Measurements from ENCODE around the gene OR5K2. TPM values are rescaled to one million over a fixed set of nuclear protein-coding genes. Genes with fewer than 3 reads are reported as not detected.

OR5K2 gene
- total and polyA plus RNA-seq, 2 of the 4 experiments (the other 2 are of a cell fraction): not detected

- Histone ChIP-seq H3K4me1 (ENCODE audit: control insufficient read depth, insufficient read depth, low read length) (peaks cover 2% of the 10 kb centered on the region; the same call in 1 of the 2 replicates), H3K14ac (replicated peaks; ENCODE audit: low read depth, low read length) (peak within 1 kb of the TSS; percentile 89), H4K20me1 (ENCODE audit: insufficient read depth, low read length) (peaks cover 5% of the 10 kb centered on the region; the same call in 1 of the 2 replicates), H2BK120ac (ENCODE audit: low read depth, low read length) (peak within 1 kb of the TSS; percentile 80), H2BK15ac (ENCODE audit: low read depth, low read length) (peak within 1 kb of the TSS; percentile 63; the same call in 1 of the 3 replicates), H3K36me3 (ENCODE audit: control insufficient read depth, insufficient read depth, low read length) (peaks cover 1% of the 10 kb centered on the region), H2BK5ac (ENCODE audit: low read depth, low read length, poor library complexity, severe bottlenecking) (peak within 1 kb of the TSS; percentile 90), H3K18ac (ENCODE audit: low read depth, low read length) (peak within 1 kb of the TSS; percentile 59), H3K79me1 (ENCODE audit: low read depth in 1 of 2, low read length in 2 of 2) (peaks cover 24 to 25% of the 10 kb centered on the region in 2 experiments), H3K27ac (ENCODE audit: insufficient read depth, low read length) (peak within 1 kb of the TSS; percentile 93), H3K56ac (ENCODE audit: extremely low read depth, insufficient read depth, low read length) (peak within 1 kb of the TSS; percentile 58), H4K8ac (ENCODE audit: low read depth in 2 of 2, low read length in 2 of 2) (peak within 1 kb of the TSS; percentile 76 to 93), H2AK5ac (ENCODE audit: low read depth, low read length) (0 out of 2 replicates have a peak within 1 kb of the TSS, but pooled peaks have one; percentile 1), H4K5ac (ENCODE audit: low read depth, low read length) (peak within 1 kb of the TSS; percentile 52), H3K4ac (ENCODE audit: low read depth, low read length) (peak within 1 kb of the TSS; percentile 84), H2AK9ac (replicated peaks; ENCODE audit: low read depth, low read length, poor library complexity) (peak within 1 kb of the TSS; percentile 83), H2AFZ (replicated peaks; ENCODE audit: low read length, poor library complexity) (peak within 1 kb of the TSS; percentile 99), H3K9me3 (ENCODE audit: control insufficient read depth, insufficient read depth, low read length) (no peaks in the 10 kb centered on the region), H3K27me3 (ENCODE audit: control insufficient read depth, insufficient read depth, low read length) (no peaks in the 10 kb centered on the region), H3K4me2 (ENCODE audit: low read depth, low read length) (peak within 1 kb of the TSS; percentile 82), H2BK20ac (ENCODE audit: low read depth, low read length) (peak within 1 kb of the TSS; percentile 35), H4K91ac (ENCODE audit: insufficient read depth, low read depth, low read length) (peak within 1 kb of the TSS; percentile 78), H3K9me1 (ENCODE audit: insufficient read depth, low read length) (no peaks in the 10 kb centered on the region), H3K9ac (ENCODE audit: low read depth, low read length) (peak within 1 kb of the TSS; percentile 77), H3K4me3 (ENCODE audit: insufficient read depth, low read depth, low read length) (peak within 1 kb of the TSS; percentile 75), H3K23ac (ENCODE audit: low read depth, low read length) (peak within 1 kb of the TSS; percentile 84)
- TF ChIP-seq USF2 (IDR thresholded peaks at IDR 0.05; ENCODE audit: low read depth, low read length) (no peak), MAZ (IDR thresholded peaks at IDR 0.05; ENCODE audit: borderline replicate concordance, low read depth, low read length) (peak; percentile 78; the same call in 1 of the 2 replicates), BHLHE40 (IDR thresholded peaks at IDR 0.05; ENCODE audit: low read depth, low read length) (no peak), SMC3 (IDR thresholded peaks at IDR 0.05; ENCODE audit: low read depth, low read length) (no peak), MXI1 (IDR thresholded peaks at IDR 0.05; ENCODE audit: borderline replicate concordance, low read depth, low read length) (0 out of 2 replicates have a peak, but pooled peaks have one; percentile 60), NFE2L2 (IDR thresholded peaks at IDR 0.05; ENCODE audit: low read depth, low read length) (no peak), RFX5 (IDR thresholded peaks at IDR 0.05; ENCODE audit: low read depth, low read length) (no peak), POLR2A (IDR thresholded peaks at IDR 0.05; ENCODE audit: low read depth, low read length) (peak; percentile 90)
- 0% methylated on average over 17 of the region's 63 CpGs; no CpG with 5 or more reads in 1 of the 2 experiments for WGBS, 2 experiments (ENCODE audit: extremely low coverage in 2 of 2, insufficient read length in 1 of 2)
- ChIA-PET CTCF (no interaction called here), POLR2A (ENCODE audit: unreplicated experiment) (no interaction called here)
- intact Hi-C loops (cut with micrococcal nuclease) (loop anchor here (5.0 kb wide), 1 partner anchor 65 kb away; no protein-coding TSS in a partner anchor), dilution Hi-C loops (cut with HindIII; ENCODE audit: low sequenced_read_pairs, unreplicated experiment) (no loop called here), in situ Hi-C loops (cut with MboI; ENCODE audit: low sequenced_read_pairs) (no loop called here)
- BruUV-seq (replicated peaks): no TSS peak
- peak; percentile 96 for DNase-seq
- peak; percentile 98 for ATAC-seq (ENCODE audit: low read depth)
Measured at GRCh38 chr3:98522544-98523281, 25.2 kb downstream of the OR5K2 start, which contains the start of gene CLDND1. TSS of gene CLDND1 (minus strand) at chr3:98522902. CDS start at chr3:98521424, 1,478 bp downstream.
